Transverse colon (tissue), 4 donors: ENCODE results near the gene MFSD8. TPM values are rescaled to one million over a fixed set of nuclear protein-coding genes. Genes with fewer than 3 reads are reported as not detected.

Source experiments
- DNase-seq: peaks from one replicate; pipeline ENCODE4 v3.0.0-alpha.2; 2019
- H3K27ac ChIP-seq, 4 donors: fragments of 200-600 bp; sonication (generic); 2 replicates each; pipeline ENCODE4 v1.5.1; 2016 to 2018; ENCODE audit warnings: inconsistent platforms in 4 of 4
- H3K27me3 ChIP-seq: fragments of 200-600 bp; sonication (generic); 2 replicates; pipeline ENCODE4 v1.5.1; 2017; ENCODE audit warnings: inconsistent platforms
- H3K36me3 ChIP-seq, 4 donors: fragments of 200-600 bp; sonication (generic); 2 replicates each; pipeline ENCODE4 v1.5.1; 2017 to 2019; ENCODE audit warnings: inconsistent platforms in 4 of 4
- H3K4me1 ChIP-seq, 4 donors: fragments of 200-600 bp; sonication (generic); 2 replicates each; pipeline ENCODE4 v1.5.1; 2017 to 2020; ENCODE audit warnings: inconsistent platforms in 4 of 4
- H3K4me3 ChIP-seq, 4 donors: fragments of 200-600 bp; sonication (generic); 1 replicate in 1 of 4; 2 replicates in 3 of 4; pipeline versions ENCODE4 v1.5.1 to v1.6.1; 2017 to 2019; ENCODE audit warnings: inconsistent platforms in 4 of 4
- H3K9me3 ChIP-seq, 2 donors: fragments of 200-600 bp; sonication (generic); 2 replicates each; pipeline ENCODE4 v1.5.1; 2017 to 2019; ENCODE audit warnings: inconsistent platforms in 2 of 2
- EP300 ChIP-seq: sonication (generic); formaldehyde crosslinking; IDR thresholded peaks from one replicate; pipeline ENCODE4 v1.6.1; 2017; ENCODE audit warnings: antibody characterized with exemption, low read depth
- POLR2A ChIP-seq: fragments of 450-650 bp; IDR thresholded peaks from one replicate; pipeline ENCODE4 v1.6.1; 2016; ENCODE audit warnings: antibody characterized with exemption, mild to moderate bottlenecking, moderate library complexity
- POLR2AphosphoS5 ChIP-seq, 3 donors: sonication (generic); formaldehyde crosslinking; IDR thresholded peaks; one replicate each; pipeline ENCODE4 v1.6.1; 2016; ENCODE audit warnings: antibody characterized with exemption in 3 of 3
- WGBS, 2 donors: methylation state at CpG; one replicate each; pipeline ENCODE4 v1.1.5; 2018; ENCODE audit warnings: low coverage in 1 of 2; 5-methylcytosine and 5-hydroxymethylcytosine counted together
- in situ Hi-C, 4 donors: fragments of 200-750 bp; cut with MboI; loops; one replicate each; pipeline versions ENCODE4 v1.15.0 to v1.15.1; 2017; ENCODE audit warnings: low sequenced_read_pairs in 3 of 4, low pct_ligation_motif_present in 1 of 4, low pct_unique_long_range_greater_than_20kb in 1 of 4
- intact Hi-C: fragments of 100-400 bp; cut with DNase I; formaldehyde crosslinking; loops from one replicate; pipeline ENCODE4 v1.15.1; 2023; ENCODE audit warnings: low total_unique reads
- total RNA-seq, 4 donors: library from RNA; depleted of rRNA; stranded (reverse); fragments of >200 nt; gene quantifications; one replicate each; pipeline ENCODE4 v1.1.0, GENCODE V29; 2016
- TF ChIP-seq, protein P1 (sequence below), 5 experiments: fragments of 200-600 bp in 3 of 5; fragments of 450-650 bp in 2 of 5; sonication (generic) in 3 of 5; IDR thresholded peaks; 1 replicate in 2 of 5; 2 replicates in 3 of 5; pipeline ENCODE4 v1.5.1; 2016 to 2017; ENCODE audit warnings: antibody characterized with exemption in 5 of 5, inconsistent platforms in 3 of 5, mild to moderate bottlenecking in 2 of 5, moderate library complexity in 1 of 5

Gene MFSD8
- total RNA-seq, 4 donors from 2014 or later: 26.6 to 50.5 (median 34.4) TPM

DNA sequence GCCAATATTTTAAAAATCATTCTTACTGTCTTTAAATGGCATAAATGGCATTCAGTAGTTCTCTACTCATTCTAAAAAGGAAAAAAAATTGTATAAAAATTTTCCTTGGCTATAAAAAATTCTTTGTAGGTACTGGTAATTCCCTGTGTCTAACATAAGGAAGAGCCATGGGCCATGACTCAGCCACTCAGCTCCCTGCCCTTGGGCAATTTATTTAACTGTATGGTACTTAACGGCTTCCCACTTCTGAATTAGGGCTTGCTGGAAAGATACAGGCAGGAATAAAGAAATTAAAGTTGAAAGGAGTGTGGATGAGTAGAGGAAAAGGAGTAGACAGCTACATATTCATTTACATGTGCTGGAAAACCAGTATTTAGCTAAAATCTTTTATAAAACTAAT lies 30.8 kb upstream of the MFSD8 start:
- H3K36me3 ChIP-seq: peaks cover 0 to 22% (median 5%) of the 10 kb centered on the region in 4 donors
- intact Hi-C loops: no loop called here
- TF ChIP-seq, protein P1, sequence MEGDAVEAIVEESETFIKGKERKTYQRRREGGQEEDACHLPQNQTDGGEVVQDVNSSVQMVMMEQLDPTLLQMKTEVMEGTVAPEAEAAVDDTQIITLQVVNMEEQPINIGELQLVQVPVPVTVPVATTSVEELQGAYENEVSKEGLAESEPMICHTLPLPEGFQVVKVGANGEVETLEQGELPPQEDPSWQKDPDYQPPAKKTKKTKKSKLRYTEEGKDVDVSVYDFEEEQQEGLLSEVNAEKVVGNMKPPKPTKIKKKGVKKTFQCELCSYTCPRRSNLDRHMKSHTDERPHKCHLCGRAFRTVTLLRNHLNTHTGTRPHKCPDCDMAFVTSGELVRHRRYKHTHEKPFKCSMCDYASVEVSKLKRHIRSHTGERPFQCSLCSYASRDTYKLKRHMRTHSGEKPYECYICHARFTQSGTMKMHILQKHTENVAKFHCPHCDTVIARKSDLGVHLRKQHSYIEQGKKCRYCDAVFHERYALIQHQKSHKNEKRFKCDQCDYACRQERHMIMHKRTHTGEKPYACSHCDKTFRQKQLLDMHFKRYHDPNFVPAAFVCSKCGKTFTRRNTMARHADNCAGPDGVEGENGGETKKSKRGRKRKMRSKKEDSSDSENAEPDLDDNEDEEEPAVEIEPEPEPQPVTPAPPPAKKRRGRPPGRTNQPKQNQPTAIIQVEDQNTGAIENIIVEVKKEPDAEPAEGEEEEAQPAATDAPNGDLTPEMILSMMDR (IDR thresholded peaks at IDR 0.05): no peak
- TF ChIP-seq POLR2A (no peak), POLR2AphosphoS5 (IDR thresholded peaks at IDR 0.05) (no peak), EP300 (no peak)
- no peak overlapping the region for H3K4me3 ChIP-seq
- H3K27ac ChIP-seq: no peak overlapping the region
- 67 to 88% methylated on average over 1 of the region's 1 CpG for WGBS, 2 donors
- in situ Hi-C loops: no loop called here
- no peak for DNase-seq
- no peaks in the 10 kb centered on the region for H3K27me3 ChIP-seq
- H3K9me3 ChIP-seq: peaks cover 0 to 9% of the 10 kb centered on the region in 2 donors
- H3K4me1 ChIP-seq: no peaks in the 10 kb centered on the region

DNA sequence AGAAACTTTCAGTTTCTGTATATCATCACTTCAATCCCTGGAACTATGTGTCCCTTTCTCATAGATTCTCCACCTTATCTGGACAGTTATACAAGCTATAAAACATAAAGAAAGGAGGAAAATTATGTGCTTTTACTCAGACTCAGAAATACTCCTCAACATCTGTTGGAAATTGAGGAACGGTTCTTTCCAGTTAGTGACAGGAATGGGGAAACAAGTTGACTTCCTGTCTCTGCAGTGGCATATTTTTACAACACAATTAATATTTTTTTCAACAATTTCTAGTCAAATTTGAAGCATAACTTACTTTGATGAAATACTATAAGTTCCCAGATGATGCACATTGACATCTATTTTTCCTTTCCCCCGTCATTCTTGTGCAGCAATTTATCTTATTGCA lies 28.2 kb upstream of the MFSD8 start:
- 81 to 90% methylated on average over 2 of the region's 2 CpGs for WGBS, 2 donors
- no peak overlapping the region for H3K4me3 ChIP-seq
- H3K4me1 ChIP-seq: no peaks in the 10 kb centered on the region
- no peak overlapping the region for H3K27ac ChIP-seq
- no peaks in the 10 kb centered on the region for H3K9me3 ChIP-seq
- intact Hi-C loops (no loop called here), in situ Hi-C loops (no loop called here)
- no peaks in the 10 kb centered on the region for H3K27me3 ChIP-seq
- peaks cover 0 to 9% (median 0%) of the 10 kb centered on the region in 4 donors for H3K36me3 ChIP-seq
- TF ChIP-seq, protein P1 (IDR thresholded peaks at IDR 0.05): no peak
- TF ChIP-seq EP300 (no peak), POLR2AphosphoS5 (IDR thresholded peaks at IDR 0.05) (no peak), POLR2A (no peak)
- no peak for DNase-seq

DNA sequence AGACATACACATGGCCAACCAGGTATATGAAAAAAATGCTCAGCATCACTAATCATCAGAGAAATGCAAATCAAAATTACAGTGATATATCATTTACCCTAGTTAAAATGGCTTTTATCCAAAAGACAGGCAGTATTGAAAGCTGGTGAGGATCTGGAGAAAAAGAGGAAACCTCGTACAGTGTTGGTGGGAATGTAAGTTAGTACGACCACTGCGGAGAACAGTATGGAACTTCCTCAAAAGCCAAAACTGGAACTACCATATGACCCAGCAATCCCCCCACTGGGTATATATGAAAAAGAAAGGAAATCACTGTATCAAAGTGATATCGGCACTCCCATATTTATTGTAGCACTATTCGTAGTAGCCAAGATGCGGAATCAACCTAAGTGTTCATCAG lies 23.7 kb upstream of the MFSD8 start:
- 94 to 95% methylated on average over 6 of the region's 6 CpGs for WGBS, 2 donors
- Histone ChIP-seq H3K27me3 (no peaks in the 10 kb centered on the region), H3K36me3 (peaks cover 0 to 18% (median 0%) of the 10 kb centered on the region in 4 donors), H3K9me3 (no peaks in the 10 kb centered on the region), H3K4me3 (no peak overlapping the region), H3K27ac (no peak overlapping the region), H3K4me1 (no peaks in the 10 kb centered on the region)
- in situ Hi-C loops (no loop called here), intact Hi-C loops (no loop called here)
- TF ChIP-seq POLR2AphosphoS5 (IDR thresholded peaks at IDR 0.05): no peak
- TF ChIP-seq, protein P1 (IDR thresholded peaks at IDR 0.05): no peak
- TF ChIP-seq POLR2A: no peak
- no peak for TF ChIP-seq EP300
- no peak for DNase-seq

DNA sequence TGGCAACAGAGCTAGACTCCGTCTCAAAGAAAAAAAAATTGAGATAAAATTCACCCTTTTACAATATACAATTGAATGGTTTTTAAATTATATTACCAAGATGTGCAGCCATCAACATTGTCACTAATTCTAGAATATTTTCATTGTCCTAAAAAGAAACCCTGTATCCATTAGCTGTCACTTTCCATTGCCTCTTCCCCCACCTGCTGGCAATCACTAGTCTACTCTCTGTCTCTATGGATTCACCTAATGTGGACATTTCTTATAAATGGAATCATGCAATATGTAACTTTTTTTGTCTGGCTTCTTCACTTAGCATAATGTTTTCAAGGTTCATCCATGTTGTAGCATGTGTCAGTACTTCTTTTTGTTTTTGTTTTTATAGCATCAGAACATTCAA lies 21.0 kb upstream of the MFSD8 start:
- in situ Hi-C loops (no loop called here), intact Hi-C loops (no loop called here)
- 91 to 100% methylated on average over 1 of the region's 1 CpG for WGBS, 2 donors
- Histone ChIP-seq H3K9me3 (no peaks in the 10 kb centered on the region), H3K27me3 (no peaks in the 10 kb centered on the region), H3K27ac (no peak overlapping the region), H3K4me3 (no peak overlapping the region), H3K36me3 (peaks cover 0 to 18% (median 0%) of the 10 kb centered on the region in 4 donors), H3K4me1 (no peaks in the 10 kb centered on the region)
- DNase-seq: no peak
- TF ChIP-seq POLR2A: no peak
- TF ChIP-seq, protein P1 (IDR thresholded peaks at IDR 0.05): no peak
- no peak for TF ChIP-seq EP300
- no peak for TF ChIP-seq POLR2AphosphoS5 (IDR thresholded peaks at IDR 0.05)
